HepG2 (cell line): ENCODE data around the gene NECTIN2. TPM values are rescaled to one million over a fixed set of nuclear protein-coding genes. Genes with fewer than 3 reads are reported as not detected.

Source experiments
- ATAC-seq: fragments of 200-7000 bp; cut with Tn5 transposase; 3 replicates; pipeline ENCODE4 v1.9.1; 2020; ENCODE audit warnings: mild to moderate bottlenecking, moderate library complexity
- BruUV-seq: library from RNA; stranded (reverse); fragments of 400-500 nt; replicated peaks from 2 replicates; lab custom pipeline; 2021; lab: Mats Ljungman, UMichigan
- CTCF ChIA-PET: fragments of 300-600 bp; formaldehyde crosslinking; extraction: SDS; loops from one replicate; lab custom pipeline; 2021; ENCODE audit warnings: low total read pairs, inconsistent platforms, low intra/inter-chr PET ratio; lab: Yijun Ruan, JAX
- POLR2A ChIA-PET: fragments of 350-600 bp; sonication (Branson Sonifier 250); formaldehyde crosslinking; loops from one replicate; lab custom pipeline; 2020; ENCODE audit warnings: antibody characterized with exemption, inconsistent platforms; lab: Yijun Ruan, JAX
- DNase-seq: peaks from one replicate; pipeline ENCODE4 v3.0.0-alpha.2; 2015; ENCODE audit warnings: low spot score
- FAIRE-seq: peaks from 3 replicates; lab custom pipeline; 2011; peaks lifted over from hg19 to GRCh38; lab: Jason Lieb, UNC
- H2AFZ ChIP-seq: one replicate; pipeline ENCODE4 v1.6.1; 2011; ENCODE audit warnings: low read length, inconsistent platforms
- H3K27ac ChIP-seq: fragments of 300-600 bp; 3 replicates; pipeline ENCODE4 v1.8.0; 2011; ENCODE audit warnings: mixed run types, mild to moderate bottlenecking, mixed read lengths, low read length, inconsistent platforms; ENCODE audit not compliant: insufficient read depth; ENCODE audit errors: extremely low read length
- H3K27me3 ChIP-seq, 2 experiments: fragments of 200-600 bp in 1 of 2; 2 replicates in 1 of 2; 3 replicates in 1 of 2; pipeline versions ENCODE4 v1.6.0 to v1.8.0; 2011; ENCODE audit warnings: low read length in 2 of 2, mild to moderate bottlenecking in 2 of 2, moderate library complexity in 2 of 2, inconsistent platforms in 1 of 2; ENCODE audit not compliant: insufficient read depth in 2 of 2, control insufficient read depth in 1 of 2
- H3K36me3 ChIP-seq, 2 experiments: fragments of 200-600 bp in 1 of 2; replicated peaks in 1 of 2; 2 replicates in 1 of 2; 3 replicates in 1 of 2; pipeline versions ENCODE4 v1.5.1 to v1.8.0; 2011; ENCODE audit warnings: low read length in 2 of 2, inconsistent platforms in 1 of 2; ENCODE audit not compliant: insufficient read depth in 2 of 2, control insufficient read depth in 1 of 2
- H3K4me1 ChIP-seq: 2 replicates; pipeline ENCODE4 v1.5.1; 2012; ENCODE audit warnings: low read length, inconsistent platforms; ENCODE audit not compliant: insufficient read depth
- H3K4me2 ChIP-seq: 2 replicates; pipeline ENCODE4 v1.6.0; 2011; ENCODE audit warnings: low read depth, low read length, inconsistent platforms
- H3K4me3 ChIP-seq, 3 experiments: fragments of 200-600 bp in 1 of 3; sonication (generic), shearing (Covaris generic) in 1 of 3; replicated peaks in 1 of 3; 2 replicates each; pipeline ENCODE4 v1.5.1; 2011 to 2016; ENCODE audit warnings: low read length in 3 of 3, inconsistent platforms in 2 of 3, low read depth in 2 of 3, mild to moderate bottlenecking in 2 of 3, control low read depth in 1 of 3, mixed read lengths in 1 of 3; ENCODE audit not compliant: insufficient read depth in 1 of 3
- H3K79me2 ChIP-seq: one replicate; pipeline ENCODE4 v1.6.1; 2011; ENCODE audit warnings: low read length, inconsistent platforms; ENCODE audit not compliant: insufficient read depth
- H3K9ac ChIP-seq: 2 replicates; pipeline ENCODE4 v1.6.0; 2011; ENCODE audit warnings: mild to moderate bottlenecking, low read depth, low read length, inconsistent platforms; ENCODE audit not compliant: insufficient read depth
- H3K9me3 ChIP-seq: 2 replicates; pipeline ENCODE4 v1.5.1; 2012; ENCODE audit warnings: mild to moderate bottlenecking, low read length
- H4K20me1 ChIP-seq: 2 replicates; pipeline ENCODE4 v1.6.0; 2011; ENCODE audit warnings: inconsistent platforms, mild to moderate bottlenecking, low read length, moderate library complexity; ENCODE audit not compliant: insufficient read depth
- ARNTL ChIP-seq: sonication (generic); formaldehyde crosslinking; IDR thresholded peaks from 2 replicates; pipeline ENCODE4 v1.4.0; 2020; ENCODE audit warnings: mild to moderate bottlenecking, missing genetic modification reagents
- BCL3 ChIP-seq: sonication (generic); formaldehyde crosslinking; IDR thresholded peaks from 2 replicates; pipeline ENCODE4 v1.5.1; 2020; ENCODE audit warnings: mild to moderate bottlenecking, missing genetic modification reagents, moderate library complexity
- E2F2 ChIP-seq: sonication (generic); formaldehyde crosslinking; IDR thresholded peaks from 2 replicates; pipeline ENCODE4 v1.4.0; 2020; ENCODE audit warnings: missing genetic modification reagents, borderline replicate concordance
- GMEB2 ChIP-seq: IDR thresholded peaks from 2 replicates; pipeline ENCODE4 v1.6.1; 2016; ENCODE audit warnings: missing biosample characterization, missing genetic modification reagents, low read depth
- POGK ChIP-seq: sonication (generic); formaldehyde crosslinking; conservative IDR thresholded peaks from 2 replicates; pipeline ENCODE4 v1.8.0; 2022; ENCODE audit warnings: mild to moderate bottlenecking, moderate library complexity, missing genetic modification reagents
- SNAPC2 ChIP-seq: sonication (generic); formaldehyde crosslinking; IDR thresholded peaks from 2 replicates; pipeline ENCODE4 v1.8.1; 2022; ENCODE audit warnings: mild to moderate bottlenecking, missing genetic modification reagents
- ZEB1 ChIP-seq: IDR thresholded peaks from 2 replicates; pipeline ENCODE4 v1.6.1; 2012; ENCODE audit warnings: mild to moderate bottlenecking, low read depth, inconsistent platforms; ENCODE audit not compliant: insufficient replicate concordance
- ZNF766 ChIP-seq: sonication (generic); formaldehyde crosslinking; IDR thresholded peaks from 2 replicates; pipeline ENCODE4 v1.5.0; 2020; ENCODE audit warnings: missing genetic modification reagents, borderline replicate concordance
- ZSCAN9 ChIP-seq: IDR thresholded peaks from 2 replicates; pipeline ENCODE4 v1.6.1; 2016; ENCODE audit warnings: borderline replicate concordance
- WGBS: methylation state at CpG from one replicate; pipeline ENCODE4 v1.1.6; 2017; ENCODE audit warnings: low lambda C conversion rate; 5-methylcytosine and 5-hydroxymethylcytosine counted together
- in situ Hi-C: cut with HindIII; loops from 2 replicates; pipeline ENCODE4 v1.10.0; 2017; ENCODE audit warnings: low pct_unique_long_range_greater_than_20kb; ENCODE audit not compliant: extremely low pct_ligation_motif_present
- intact Hi-C: fragments of 100-400 bp; cut with micrococcal nuclease; formaldehyde crosslinking; loops from one replicate; pipeline ENCODE4 v1.10.0; 2022; ENCODE audit not compliant: unreplicated experiment
- polyA plus RNA-seq, 8 experiments: library from polyadenylated mRNA; depleted of rRNA in 3 of 8; stranded (reverse) in 7 of 8; unstranded in 1 of 8; fragments of >200 nt; fragmentation: Illumina TruSeq in 4 of 8; extraction: Trizol in 4 of 8; gene quantifications; 2 replicates each; pipeline versions ENCODE4 v1.2.1 to v1.2.3, GENCODE V29; 2011 to 2016; ENCODE audit warnings: low read depth in 4 of 8, missing spikeins in 1 of 8, mixed read lengths in 1 of 8; ENCODE audit not compliant: insufficient read depth in 1 of 8
- total RNA-seq, 5 experiments: library from RNA; depleted of rRNA; stranded (reverse); fragments of >200 nt; fragmentation: Illumina TruSeq; extraction: Trizol; gene quantifications; 2 replicates each; pipeline ENCODE4 v1.2.3, GENCODE V29; 2016; ENCODE audit warnings: low read depth in 1 of 5

The NECTIN2 gene
- total and polyA plus RNA-seq, 2 of the 13 experiments (the other 11 are each of a cell fraction or from before 2014, with no cell fraction given): 75.4 to 114 TPM

GRCh38 chr19:44876930-44877535 lies 30.9 kb downstream of the NECTIN2 start:
- Histone ChIP-seq H3K9ac (no peak overlapping the region), H3K4me3 (no peak overlapping the region), H3K9me3 (no peaks in the 10 kb centered on the region), H3K4me1 (peaks cover 15% of the 10 kb centered on the region), H4K20me1 (no peaks in the 10 kb centered on the region), H3K79me2 (no peaks in the 10 kb centered on the region), H3K27ac (no peak overlapping the region), H3K27me3 (no peaks in the 10 kb centered on the region), H3K4me2 (no peak overlapping the region), H3K36me3 (peaks cover 38 to 71% of the 10 kb centered on the region in 2 experiments), H2AFZ (no peak overlapping the region)
- ChIA-PET CTCF (no interaction called here), POLR2A (no interaction called here)
- no peak for DNase-seq
- TF ChIP-seq ZSCAN9 (CRISPR knock-in tag) (no peak), ZEB1 (no peak), SNAPC2 (CRISPR knock-in tag) (no peak), POGK (CRISPR knock-in tag) (no peak), GMEB2 (no peak), ARNTL (CRISPR knock-in tag) (no peak), ZNF766 (no peak), BCL3 (CRISPR knock-in tag) (no peak), E2F2 (CRISPR knock-in tag) (no peak)
- 93% methylated on average over 5 of the region's 5 CpGs for WGBS
- intact Hi-C loops (no loop called here), in situ Hi-C loops (no loop called here)
- no TSS peak for BruUV-seq
- no peak for FAIRE-seq
- ATAC-seq: no peak
